ENCODE measurements around the gene FAM151A.

Gene FAM151A

DNA sequence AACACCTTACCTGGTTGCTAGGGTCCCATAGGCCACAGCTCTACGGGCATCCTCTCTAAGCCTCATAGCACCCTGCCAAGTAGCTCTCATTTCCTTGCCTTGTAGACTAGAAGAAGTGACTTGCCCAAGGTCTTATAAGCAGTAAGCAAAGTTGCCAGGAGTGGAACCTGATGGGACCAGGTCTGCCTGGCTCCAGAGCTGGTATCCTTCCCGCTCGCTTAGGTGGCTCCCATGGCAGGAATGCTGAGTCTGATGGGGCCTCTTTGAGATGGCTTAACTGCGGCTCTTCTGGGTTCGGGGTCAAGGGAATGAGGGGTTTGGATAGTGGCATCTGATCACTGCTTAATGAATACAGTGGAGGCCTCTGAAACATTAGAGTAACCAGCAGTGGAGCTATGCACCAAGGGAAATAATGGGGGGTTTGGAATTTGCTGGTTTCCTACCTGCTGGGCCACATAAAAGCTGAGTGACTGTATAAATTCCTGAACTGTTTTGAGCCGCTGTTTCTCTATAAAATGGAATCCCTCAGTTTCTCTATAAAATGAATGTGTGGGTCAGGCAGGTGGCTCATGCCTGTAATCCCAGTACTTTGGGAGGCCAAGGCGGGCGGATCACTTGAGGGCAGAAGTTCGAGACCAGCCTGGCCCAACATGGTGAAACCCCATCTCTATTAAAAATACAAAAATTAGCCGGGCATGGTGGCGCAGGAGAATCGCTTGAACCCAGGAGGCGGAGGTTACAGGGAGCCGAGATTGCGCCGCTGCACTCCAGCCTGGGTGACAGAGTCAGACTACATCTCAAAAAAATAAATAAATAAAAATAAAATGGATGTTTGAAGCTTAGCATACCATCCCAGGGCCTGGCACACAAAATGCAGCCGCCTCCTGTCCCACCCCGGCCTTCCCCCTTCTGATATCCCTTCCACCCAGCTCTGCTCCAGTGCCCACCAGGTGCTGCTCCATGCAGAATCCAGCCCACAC, 12.4 kb downstream of the FAM151A start:
- Histone ChIP-seq H3K4me1 (ENCODE audit: control insufficient read depth in 2 of 2, insufficient read depth in 2 of 2, low read length in 2 of 2) (peaks cover 11 to 12% of the 10 kb centered on the region in 2 donors), H3K27ac (ENCODE audit: low read depth in 2 of 2, low read length in 2 of 2) (no peak overlapping the region), H3K4me3 (ENCODE audit: low read length in 2 of 2) (no peak overlapping the region), H3K27me3 (ENCODE audit: control insufficient read depth in 2 of 2, insufficient read depth in 2 of 2, low read length in 2 of 2) (no peaks in the 10 kb centered on the region), H3K9me3 (ENCODE audit: control insufficient read depth in 2 of 2, low read length in 2 of 2) (no peaks in the 10 kb centered on the region), H3K36me3 (ENCODE audit: control insufficient read depth in 2 of 2, insufficient read depth in 2 of 2, low read length in 2 of 2) (peaks cover 25 to 26% of the 10 kb centered on the region in 2 donors), H3K9ac (ENCODE audit: low read depth in 1 of 2, low read length in 2 of 2) (no peak overlapping the region)

DNA sequence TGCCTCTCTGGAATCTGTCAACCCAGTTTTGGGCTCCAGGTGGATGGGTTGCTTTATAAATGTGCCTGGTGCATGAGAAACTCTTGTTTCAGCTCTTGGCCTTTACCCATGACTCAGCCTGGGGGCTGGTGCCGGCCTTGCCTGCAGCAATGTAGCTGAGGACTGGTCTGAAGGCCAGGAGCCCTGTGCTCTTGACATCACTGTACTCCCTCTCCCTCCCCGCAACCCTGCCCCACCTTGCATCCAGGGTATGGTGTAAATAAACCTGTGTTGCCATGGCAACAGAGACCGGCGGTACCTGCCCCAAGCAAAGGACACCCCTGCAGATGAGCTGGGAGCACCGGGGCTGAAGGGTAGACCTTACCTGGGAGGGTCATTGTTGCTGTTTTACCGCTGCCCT, 13.3 kb downstream of the FAM151A start:
- Histone ChIP-seq H3K9me3 (ENCODE audit: control insufficient read depth in 2 of 2, low read length in 2 of 2) (no peaks in the 10 kb centered on the region), H3K27ac (ENCODE audit: low read depth in 2 of 2, low read length in 2 of 2) (no peak overlapping the region), H3K27me3 (ENCODE audit: control insufficient read depth in 2 of 2, insufficient read depth in 2 of 2, low read length in 2 of 2) (no peaks in the 10 kb centered on the region), H3K36me3 (ENCODE audit: control insufficient read depth in 2 of 2, insufficient read depth in 2 of 2, low read length in 2 of 2) (peaks cover 26 to 27% of the 10 kb centered on the region in 2 donors), H3K4me1 (ENCODE audit: control insufficient read depth in 2 of 2, insufficient read depth in 2 of 2, low read length in 2 of 2) (peaks cover 11 to 13% of the 10 kb centered on the region in 2 donors), H3K9ac (ENCODE audit: low read depth in 1 of 2, low read length in 2 of 2) (no peak overlapping the region), H3K4me3 (ENCODE audit: low read length in 2 of 2) (no peak overlapping the region)

DNA sequence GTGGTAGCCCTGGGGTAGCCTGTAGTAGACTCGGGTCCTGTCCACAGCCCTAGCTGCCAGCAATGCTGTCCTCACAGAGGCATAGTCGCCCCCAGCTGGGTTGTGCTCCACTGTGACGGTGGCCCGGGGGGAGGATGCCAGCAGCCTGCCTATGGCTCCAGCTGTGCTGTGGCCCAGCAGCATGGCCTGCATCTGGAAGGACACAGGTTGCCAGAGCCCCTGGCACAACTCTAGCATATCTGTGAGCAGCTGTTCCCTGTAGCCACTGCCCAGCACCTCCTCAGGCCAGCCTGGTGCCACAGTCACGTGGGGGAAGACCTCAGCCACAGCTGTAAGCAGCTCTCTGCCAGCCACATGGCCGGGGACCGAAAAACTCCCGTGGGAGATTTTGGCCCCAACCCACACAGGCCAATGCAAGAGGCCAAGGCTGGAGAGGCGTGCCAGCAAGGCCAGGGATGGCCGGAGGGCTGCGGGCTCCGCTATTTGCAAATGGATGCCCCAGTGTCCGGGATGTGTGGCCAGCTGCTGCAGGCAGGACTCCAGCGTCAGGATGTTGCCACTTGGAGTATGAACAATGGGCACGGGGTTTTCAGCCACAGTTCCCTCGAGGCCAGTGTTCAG, 13.9 kb downstream of the FAM151A start:
- H3K4me1 ChIP-seq (ENCODE audit: control insufficient read depth in 2 of 2, insufficient read depth in 2 of 2, low read length in 2 of 2) = peaks cover 13 to 15% of the 10 kb centered on the region in 2 donors
- H3K27ac ChIP-seq (ENCODE audit: low read depth in 2 of 2, low read length in 2 of 2) = no peak overlapping the region
- no peak overlapping the region for H3K9ac ChIP-seq (ENCODE audit: low read depth in 1 of 2, low read length in 2 of 2)
- H3K4me3 ChIP-seq (ENCODE audit: low read length in 2 of 2) = no peak overlapping the region
- no peaks in the 10 kb centered on the region for H3K27me3 ChIP-seq (ENCODE audit: control insufficient read depth in 2 of 2, insufficient read depth in 2 of 2, low read length in 2 of 2)
- no peaks in the 10 kb centered on the region for H3K9me3 ChIP-seq (ENCODE audit: control insufficient read depth in 2 of 2, low read length in 2 of 2)
- peaks cover 31% of the 10 kb centered on the region in 2 donors for H3K36me3 ChIP-seq (ENCODE audit: control insufficient read depth in 2 of 2, insufficient read depth in 2 of 2, low read length in 2 of 2)

DNA sequence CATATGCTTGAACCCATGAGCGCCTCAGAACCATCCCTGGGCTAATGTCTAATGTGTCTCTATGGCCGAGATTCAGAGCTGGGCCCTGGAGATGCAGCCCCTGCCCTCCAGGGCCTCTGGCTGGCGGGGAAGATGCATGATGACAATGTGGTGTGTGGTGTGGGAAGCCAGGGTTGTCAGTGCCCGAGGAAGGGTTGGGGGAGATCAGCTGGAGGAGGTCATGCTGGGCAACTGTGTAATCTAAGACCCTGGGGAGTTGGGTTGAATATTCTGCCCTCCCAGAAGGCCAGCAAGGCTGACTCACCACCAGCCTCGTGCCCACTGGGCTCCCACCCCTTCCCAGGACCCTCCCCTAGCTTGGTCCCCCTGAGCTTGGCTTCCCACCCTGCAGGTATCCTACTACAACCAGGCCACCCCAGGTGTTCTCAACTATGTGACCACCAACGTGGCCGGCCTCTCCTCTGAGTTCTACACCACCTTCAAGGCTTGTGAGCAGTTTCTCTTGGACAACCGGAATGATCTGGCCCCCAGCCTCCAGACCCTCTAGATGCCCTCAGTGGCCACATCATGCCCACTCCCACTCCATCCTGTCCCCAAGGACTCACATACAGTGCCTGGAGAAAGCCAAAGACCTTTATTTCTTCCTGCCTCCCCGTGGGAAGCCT, 14.6 kb downstream of the FAM151A start:
- H3K9me3 ChIP-seq (ENCODE audit: control insufficient read depth in 2 of 2, low read length in 2 of 2) = no peaks in the 10 kb centered on the region
- H3K4me1 ChIP-seq (ENCODE audit: control insufficient read depth in 2 of 2, insufficient read depth in 2 of 2, low read length in 2 of 2) = peaks cover 14 to 21% of the 10 kb centered on the region in 2 donors
- no peak overlapping the region for H3K9ac ChIP-seq (ENCODE audit: low read depth in 1 of 2, low read length in 2 of 2)
- no peaks in the 10 kb centered on the region for H3K27me3 ChIP-seq (ENCODE audit: control insufficient read depth in 2 of 2, insufficient read depth in 2 of 2, low read length in 2 of 2)
- H3K27ac ChIP-seq (ENCODE audit: low read depth in 2 of 2, low read length in 2 of 2) = no peak overlapping the region
- no peak overlapping the region for H3K4me3 ChIP-seq (ENCODE audit: low read length in 2 of 2)
- H3K36me3 ChIP-seq (ENCODE audit: control insufficient read depth in 2 of 2, insufficient read depth in 2 of 2, low read length in 2 of 2) = peaks cover 31% of the 10 kb centered on the region in 2 donors

DNA sequence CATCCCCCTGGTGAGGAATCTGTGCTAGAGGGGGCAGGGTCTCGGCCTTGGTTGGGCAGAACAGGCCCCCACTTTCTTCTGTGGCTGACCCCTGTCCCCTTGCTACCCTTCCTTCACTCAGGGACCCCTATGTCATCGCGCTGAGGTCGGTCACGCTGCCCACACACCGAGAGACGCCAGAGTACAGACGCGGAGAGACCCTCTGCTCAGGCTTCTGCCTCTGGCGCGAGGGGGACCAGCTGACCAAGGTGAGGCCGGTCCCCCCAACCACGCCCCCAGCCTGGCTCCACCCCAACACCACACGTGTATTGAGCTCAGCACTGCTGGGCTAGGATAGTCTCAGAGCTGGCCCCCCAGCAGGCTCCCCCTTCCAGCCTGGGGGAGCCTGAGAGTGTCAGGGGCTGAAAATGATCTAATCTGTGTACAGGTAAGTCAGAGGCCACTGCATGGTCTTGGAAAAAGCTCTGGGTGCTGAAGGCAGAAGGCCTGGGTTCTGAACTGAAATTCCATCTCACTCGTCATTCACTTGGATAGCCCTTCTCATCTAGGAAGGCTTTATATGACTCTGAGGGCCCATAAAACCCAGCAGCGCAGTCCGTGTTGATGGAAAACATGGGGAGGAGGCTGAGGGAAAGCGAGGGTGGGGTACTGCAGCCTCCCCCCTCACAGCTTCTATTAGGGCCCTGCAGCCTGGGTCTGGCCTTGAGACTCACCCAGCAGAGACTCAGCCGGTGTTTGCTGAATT, 15.3 kb downstream of the FAM151A start:
- H3K4me1 ChIP-seq (ENCODE audit: control insufficient read depth in 2 of 2, insufficient read depth in 2 of 2, low read length in 2 of 2) = peaks cover 16 to 24% of the 10 kb centered on the region in 2 donors
- H3K27ac ChIP-seq (ENCODE audit: low read depth in 2 of 2, low read length in 2 of 2) = no peak overlapping the region
- peaks cover 31% of the 10 kb centered on the region in 2 donors for H3K36me3 ChIP-seq (ENCODE audit: control insufficient read depth in 2 of 2, insufficient read depth in 2 of 2, low read length in 2 of 2)
- no peak overlapping the region for H3K9ac ChIP-seq (ENCODE audit: low read depth in 1 of 2, low read length in 2 of 2)
- H3K4me3 ChIP-seq (ENCODE audit: low read length in 2 of 2) = no peak overlapping the region
- H3K27me3 ChIP-seq (ENCODE audit: control insufficient read depth in 2 of 2, insufficient read depth in 2 of 2, low read length in 2 of 2) = no peaks in the 10 kb centered on the region
- H3K9me3 ChIP-seq (ENCODE audit: control insufficient read depth in 2 of 2, low read length in 2 of 2) = no peaks in the 10 kb centered on the region

DNA sequence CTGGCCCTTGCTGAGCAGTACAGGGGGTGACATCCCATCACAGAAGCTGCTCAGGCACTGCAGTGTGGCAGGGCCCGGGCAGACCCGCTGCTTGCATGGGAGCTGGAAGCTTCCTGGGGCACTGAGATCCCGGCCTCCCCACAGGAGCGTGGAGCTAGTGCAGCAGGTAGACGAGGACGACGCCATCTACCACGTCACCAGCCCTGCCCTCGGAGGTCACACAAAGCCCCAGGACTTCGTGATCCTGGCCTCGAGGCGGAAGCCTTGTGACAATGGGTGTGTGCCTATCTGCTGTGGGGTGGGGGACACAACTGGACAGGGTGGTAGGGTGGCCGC, 16.4 kb downstream of the FAM151A start:
- no peaks in the 10 kb centered on the region for H3K9me3 ChIP-seq (ENCODE audit: control insufficient read depth in 2 of 2, low read length in 2 of 2)
- H3K9ac ChIP-seq (ENCODE audit: low read depth in 1 of 2, low read length in 2 of 2) = no peak overlapping the region
- H3K27me3 ChIP-seq (ENCODE audit: control insufficient read depth in 2 of 2, insufficient read depth in 2 of 2, low read length in 2 of 2) = no peaks in the 10 kb centered on the region
- H3K36me3 ChIP-seq (ENCODE audit: control insufficient read depth in 2 of 2, insufficient read depth in 2 of 2, low read length in 2 of 2) = peaks cover 31% of the 10 kb centered on the region in 2 donors
- peaks cover 16 to 24% of the 10 kb centered on the region in 2 donors for H3K4me1 ChIP-seq (ENCODE audit: control insufficient read depth in 2 of 2, insufficient read depth in 2 of 2, low read length in 2 of 2)
- peak overlapping the region; percentile 20 to 38 for H3K27ac ChIP-seq (ENCODE audit: low read depth in 2 of 2, low read length in 2 of 2)
- H3K4me3 ChIP-seq (ENCODE audit: low read length in 2 of 2) = no peak overlapping the region

DNA sequence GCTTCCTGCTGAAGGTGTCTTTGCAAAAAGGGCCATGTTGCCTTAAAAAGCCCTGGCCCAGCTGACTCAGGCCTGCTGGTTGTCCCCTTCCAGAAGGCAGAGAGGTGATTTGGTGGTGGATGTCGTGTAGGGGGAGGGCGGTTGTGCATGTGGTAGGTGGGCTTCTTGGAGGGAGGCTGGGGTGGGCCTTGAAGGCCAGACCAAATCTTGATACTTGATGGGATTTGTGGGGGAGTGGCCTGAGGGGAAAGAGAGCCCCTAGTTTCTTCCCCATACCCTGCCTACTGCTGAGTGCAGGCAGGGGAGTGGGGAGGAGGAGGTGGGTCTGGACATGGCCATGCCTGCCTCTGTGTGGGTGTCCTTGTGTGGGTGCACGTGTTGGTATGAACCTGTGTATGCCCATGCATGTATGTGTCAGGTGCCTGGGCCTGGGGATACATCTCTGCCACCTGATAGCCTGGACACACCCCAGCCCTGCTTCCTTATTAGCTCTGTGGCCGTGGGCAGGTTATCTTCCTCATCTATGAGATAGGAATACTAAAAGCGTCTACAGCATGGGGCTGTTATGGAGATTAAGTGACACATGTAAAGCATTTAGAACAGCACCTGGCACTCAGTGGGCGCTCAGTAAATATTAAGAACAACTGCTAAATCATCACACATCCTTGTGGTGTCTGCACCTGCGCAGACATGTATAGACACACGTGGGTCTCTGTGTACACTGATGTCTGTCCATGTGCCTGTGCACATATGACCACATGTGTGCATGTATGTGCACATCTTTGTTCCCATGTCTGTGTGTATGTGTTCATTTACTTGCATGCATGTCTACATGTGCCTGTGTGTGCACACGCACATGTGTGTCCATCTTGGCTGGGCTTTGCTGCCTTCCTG, 17.0 kb downstream of the FAM151A start:
- Histone ChIP-seq H3K9me3 (ENCODE audit: control insufficient read depth in 2 of 2, low read length in 2 of 2) (no peaks in the 10 kb centered on the region), H3K4me1 (ENCODE audit: control insufficient read depth in 2 of 2, insufficient read depth in 2 of 2, low read length in 2 of 2) (peaks cover 16 to 24% of the 10 kb centered on the region in 2 donors), H3K36me3 (ENCODE audit: control insufficient read depth in 2 of 2, insufficient read depth in 2 of 2, low read length in 2 of 2) (peaks cover 35 to 36% of the 10 kb centered on the region in 2 donors), H3K4me3 (ENCODE audit: low read length in 2 of 2) (no peak overlapping the region), H3K27me3 (ENCODE audit: control insufficient read depth in 2 of 2, insufficient read depth in 2 of 2, low read length in 2 of 2) (no peaks in the 10 kb centered on the region), H3K27ac (ENCODE audit: low read depth in 2 of 2, low read length in 2 of 2) (peak overlapping the region; percentile 43 to 55), H3K9ac (ENCODE audit: low read depth in 1 of 2, low read length in 2 of 2) (peak overlapping the region in 1 of 2 donors; percentile 41)

DNA sequence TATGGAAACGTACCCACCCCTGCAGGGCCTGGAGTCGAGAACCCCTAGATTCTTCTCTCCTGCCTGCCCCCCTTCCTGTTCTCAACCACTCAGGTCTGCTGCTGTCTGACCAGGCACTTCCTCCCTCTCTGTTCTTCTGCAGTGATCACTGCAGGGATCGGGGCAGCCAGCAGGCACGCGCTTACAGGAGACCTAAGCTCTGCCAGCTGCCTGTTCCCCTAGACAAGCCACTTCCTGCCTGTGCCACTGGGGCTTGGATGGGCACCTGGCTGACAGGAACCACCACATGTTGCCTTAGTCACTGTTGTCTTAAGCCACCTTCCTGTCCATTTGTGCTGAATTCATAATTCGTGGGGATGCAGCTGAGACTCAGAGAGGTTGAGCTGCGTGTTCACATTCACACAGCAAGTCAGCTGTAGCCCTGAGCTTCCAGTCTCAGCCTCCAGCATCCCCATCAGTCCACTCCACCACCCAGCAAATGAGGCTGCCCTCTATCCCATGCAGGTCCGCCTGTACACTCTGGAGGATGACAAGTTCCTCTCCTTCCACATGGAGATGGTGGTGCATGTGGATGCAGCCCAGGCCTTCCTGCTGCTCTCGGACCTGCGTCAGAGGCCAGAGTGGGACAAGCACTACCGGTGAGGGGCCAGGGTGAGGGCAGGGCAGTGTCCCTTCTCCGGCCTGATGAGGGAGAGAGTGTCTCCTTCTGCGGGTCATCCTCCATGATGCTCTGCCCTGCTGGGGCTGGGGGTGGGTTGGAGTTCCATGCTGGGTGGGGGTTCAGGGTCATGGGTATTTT, 18.6 kb downstream of the FAM151A start:
- Histone ChIP-seq H3K27me3 (ENCODE audit: control insufficient read depth in 2 of 2, insufficient read depth in 2 of 2, low read length in 2 of 2) (no peaks in the 10 kb centered on the region), H3K9me3 (ENCODE audit: control insufficient read depth in 2 of 2, low read length in 2 of 2) (no peaks in the 10 kb centered on the region), H3K27ac (ENCODE audit: low read depth in 2 of 2, low read length in 2 of 2) (peak overlapping the region; percentile 54 to 71), H3K4me1 (ENCODE audit: control insufficient read depth in 2 of 2, insufficient read depth in 2 of 2, low read length in 2 of 2) (peaks cover 16 to 24% of the 10 kb centered on the region in 2 donors), H3K36me3 (ENCODE audit: control insufficient read depth in 2 of 2, insufficient read depth in 2 of 2, low read length in 2 of 2) (peaks cover 37 to 45% of the 10 kb centered on the region in 2 donors), H3K9ac (ENCODE audit: low read depth in 1 of 2, low read length in 2 of 2) (no peak overlapping the region), H3K4me3 (ENCODE audit: low read length in 2 of 2) (no peak overlapping the region)

Data from mucosa of rectum (tissue), 2 donors.